Hepatocyte (in vitro differentiated cells): ENCODE data around the gene TEKT5. TPM values are rescaled to one million over a fixed set of nuclear protein-coding genes. Genes with fewer than 3 reads are reported as not detected.
A peak's percentile ranks its signal among the peaks of the same experiment; 100 is the strongest.
"Not testable (repeated sequence)": the region's sequence is repeated elsewhere in the genome, so short reads cannot be mapped to it uniquely, and the experiment has no call there.

Experiments used
- DNase-seq: peaks from one replicate; pipeline ENCODE4 v3.0.0-alpha.2; 2016; ENCODE audit warnings: low spot score
- H2AFZ ChIP-seq: fragments of 200-600 bp; sonication (generic); 2 replicates; pipeline ENCODE4 v1.6.0; 2016; ENCODE audit warnings: antibody characterized with exemption, mild to moderate bottlenecking
- H3K27ac ChIP-seq: fragments of 200-600 bp; sonication (generic); 2 replicates; pipeline ENCODE4 v1.5.1; 2016; ENCODE audit warnings: mild to moderate bottlenecking
- H3K27me3 ChIP-seq: fragments of 200-600 bp; sonication (generic); 2 replicates; pipeline ENCODE4 v1.6.1; 2016
- H3K36me3 ChIP-seq: fragments of 200-600 bp; sonication (generic); replicated peaks from 2 replicates; pipeline ENCODE4 v1.5.1; 2016; ENCODE audit warnings: low read depth; ENCODE audit not compliant: insufficient read depth
- H3K4me1 ChIP-seq: fragments of 200-600 bp; sonication (generic); 2 replicates; pipeline ENCODE4 v1.5.1; 2016; ENCODE audit warnings: mild to moderate bottlenecking, moderate library complexity; ENCODE audit not compliant: insufficient read depth
- H3K4me2 ChIP-seq: fragments of 200-600 bp; sonication (generic); 2 replicates; pipeline ENCODE4 v1.6.0; 2016
- H3K4me3 ChIP-seq: fragments of 200-600 bp; sonication (generic); 2 replicates; pipeline ENCODE4 v1.5.1; 2016; ENCODE audit warnings: mild to moderate bottlenecking
- H3K79me2 ChIP-seq: fragments of 200-600 bp; sonication (generic); 2 replicates; pipeline ENCODE4 v1.6.0; 2017; ENCODE audit warnings: mild to moderate bottlenecking
- H3K9me2 ChIP-seq: fragments of 200-600 bp; sonication (generic); replicated peaks from 2 replicates; pipeline ENCODE4 v1.6.0; 2017; ENCODE audit warnings: mild to moderate bottlenecking; ENCODE audit not compliant: insufficient read depth
- H3K9me3 ChIP-seq: fragments of 200-600 bp; sonication (generic); 2 replicates; pipeline ENCODE4 v1.5.1; 2016; ENCODE audit warnings: low read depth, mild to moderate bottlenecking
- H4K20me1 ChIP-seq: fragments of 200-600 bp; sonication (generic); 2 replicates; pipeline ENCODE4 v1.6.0; 2016; ENCODE audit warnings: mild to moderate bottlenecking; ENCODE audit not compliant: insufficient read depth, poor library complexity, severe bottlenecking
- EZH2 ChIP-seq: fragments of 200-600 bp; sonication (generic); IDR thresholded peaks from 2 replicates; pipeline ENCODE4 v1.6.1; 2016; ENCODE audit warnings: antibody characterized with exemption, mild to moderate bottlenecking, borderline replicate concordance
- EZH2phosphoT487 ChIP-seq: fragments of 200-600 bp; sonication (generic); IDR thresholded peaks from one replicate; pipeline ENCODE4 v1.6.1; 2018; ENCODE audit warnings: antibody characterized with exemption, mild to moderate bottlenecking, low read depth, moderate library complexity; ENCODE audit not compliant: unreplicated experiment, severe bottlenecking
- WGBS: methylation state at CpG from one replicate; pipeline ENCODE4 v1.1.6; 2016; ENCODE audit warnings: low lambda C conversion rate; ENCODE audit errors: missing lambda C conversion rate; 5-methylcytosine and 5-hydroxymethylcytosine counted together
- polyA plus RNA-seq: library from polyadenylated mRNA; unstranded; fragments of >200 nt; fragmentation: Nextera tagmentation; extraction: Ambion mirVana; gene quantifications from 2 replicates; pipeline ENCODE4 v1.2.1, GENCODE V29; 2016
- total RNA-seq: library from RNA; depleted of rRNA; stranded (reverse); fragments of >200 nt; gene quantifications from 2 replicates; pipeline ENCODE4 v1.2.3, GENCODE V29; 2014
- TF ChIP-seq, protein P1 (sequence below): fragments of 200-600 bp; sonication (generic); IDR thresholded peaks from 2 replicates; pipeline ENCODE4 v1.5.1; 2016; ENCODE audit warnings: antibody characterized with exemption, mild to moderate bottlenecking; ENCODE audit not compliant: poor library complexity

The TEKT5 gene
- total and polyA plus RNA-seq, 2 experiments from 2014 or later: not detected

DNA sequence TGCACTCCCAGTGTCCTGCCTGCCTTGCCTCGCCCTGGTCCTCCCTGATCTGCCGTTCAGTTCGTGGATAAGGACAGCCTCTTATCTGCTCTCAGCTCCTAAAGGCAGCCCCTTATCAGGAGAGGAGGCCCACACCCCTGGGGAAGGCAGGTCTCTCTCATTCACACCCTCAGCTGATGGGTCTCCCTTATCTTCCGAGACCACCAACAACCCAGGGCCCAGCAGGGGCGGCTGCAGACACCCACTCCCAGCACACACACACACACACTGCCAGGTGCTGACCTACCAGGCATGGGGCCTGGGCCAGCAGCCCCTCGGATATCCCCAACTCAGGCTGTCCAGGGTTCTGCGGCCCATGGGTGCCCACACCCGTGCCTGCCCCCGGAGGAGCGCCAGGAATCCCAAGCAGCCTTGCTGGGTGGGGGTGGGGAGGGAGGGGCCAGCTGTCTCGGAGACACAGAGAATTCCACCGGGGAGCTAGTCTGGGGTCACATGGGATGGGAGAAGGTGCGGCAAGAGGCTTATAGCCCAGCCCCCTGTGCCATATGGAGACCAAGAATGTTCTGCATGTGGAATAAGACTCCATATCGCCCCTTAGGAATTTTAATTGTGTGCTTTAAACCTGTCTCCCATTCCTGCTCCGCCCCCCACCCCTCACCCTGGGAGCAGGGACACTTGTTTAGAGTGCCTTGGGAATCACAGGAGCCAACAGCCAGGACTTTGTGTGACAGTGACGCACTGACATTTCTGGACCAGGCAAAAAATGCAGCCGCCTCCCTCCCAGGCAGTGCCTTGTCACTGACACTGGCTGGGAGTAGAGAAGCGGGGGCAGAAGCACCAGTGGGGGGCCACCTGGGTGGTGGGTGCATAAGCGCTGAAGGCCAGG, 72.5 kb downstream of the TEKT5 start:
- DNase-seq: peak; percentile 76
- no peak overlapping the region for H2AFZ ChIP-seq

GRCh38 chr16:10621216-10621949, 73.3 kb downstream of the TEKT5 start:
- H3K36me3 ChIP-seq, H3K9me2 ChIP-seq, H3K4me3 ChIP-seq, H3K9me3 ChIP-seq, H4K20me1 ChIP-seq, H2AFZ ChIP-seq, DNase-seq, H3K4me2 ChIP-seq, H3K79me2 ChIP-seq, H3K27me3 ChIP-seq: not testable (repeated sequence)
- WGBS: 55% methylated on average over 7 of the region's 7 CpGs
- peak overlapping the region; percentile 92 for H3K27ac ChIP-seq
- peaks cover 23% of the 10 kb centered on the region for H3K4me1 ChIP-seq

More for the DNA sequence above, 72.5 kb downstream of the TEKT5 start:
- H4K20me1 ChIP-seq: no peaks in the 10 kb centered on the region
- TF ChIP-seq, protein P1, sequence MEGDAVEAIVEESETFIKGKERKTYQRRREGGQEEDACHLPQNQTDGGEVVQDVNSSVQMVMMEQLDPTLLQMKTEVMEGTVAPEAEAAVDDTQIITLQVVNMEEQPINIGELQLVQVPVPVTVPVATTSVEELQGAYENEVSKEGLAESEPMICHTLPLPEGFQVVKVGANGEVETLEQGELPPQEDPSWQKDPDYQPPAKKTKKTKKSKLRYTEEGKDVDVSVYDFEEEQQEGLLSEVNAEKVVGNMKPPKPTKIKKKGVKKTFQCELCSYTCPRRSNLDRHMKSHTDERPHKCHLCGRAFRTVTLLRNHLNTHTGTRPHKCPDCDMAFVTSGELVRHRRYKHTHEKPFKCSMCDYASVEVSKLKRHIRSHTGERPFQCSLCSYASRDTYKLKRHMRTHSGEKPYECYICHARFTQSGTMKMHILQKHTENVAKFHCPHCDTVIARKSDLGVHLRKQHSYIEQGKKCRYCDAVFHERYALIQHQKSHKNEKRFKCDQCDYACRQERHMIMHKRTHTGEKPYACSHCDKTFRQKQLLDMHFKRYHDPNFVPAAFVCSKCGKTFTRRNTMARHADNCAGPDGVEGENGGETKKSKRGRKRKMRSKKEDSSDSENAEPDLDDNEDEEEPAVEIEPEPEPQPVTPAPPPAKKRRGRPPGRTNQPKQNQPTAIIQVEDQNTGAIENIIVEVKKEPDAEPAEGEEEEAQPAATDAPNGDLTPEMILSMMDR: no peak
- no peak for TF ChIP-seq EZH2phosphoT487
- no peak for TF ChIP-seq EZH2
- H3K27ac ChIP-seq: peak overlapping the region; percentile 92
- H3K9me2 ChIP-seq: no peaks in the 10 kb centered on the region
- no peaks in the 10 kb centered on the region for H3K27me3 ChIP-seq
- H3K4me1 ChIP-seq: peaks cover 18% of the 10 kb centered on the region
- 40% methylated on average over 16 of the region's 19 CpGs for WGBS
- H3K4me2 ChIP-seq: peak overlapping the region; percentile 66
- H3K79me2 ChIP-seq: no peaks in the 10 kb centered on the region
- no peaks in the 10 kb centered on the region for H3K36me3 ChIP-seq
- H3K4me3 ChIP-seq: no peak overlapping the region
- H3K9me3 ChIP-seq: no peaks in the 10 kb centered on the region

GRCh38 chr16:10620120-10620519, 74.6 kb downstream of the TEKT5 start:
- no peak overlapping the region for H3K4me3 ChIP-seq
- no peaks in the 10 kb centered on the region for H4K20me1 ChIP-seq
- no peaks in the 10 kb centered on the region for H3K36me3 ChIP-seq
- H3K4me2 ChIP-seq: no peak overlapping the region
- H3K27ac ChIP-seq: no peak overlapping the region
- H3K27me3 ChIP-seq: no peaks in the 10 kb centered on the region
- TF ChIP-seq, protein P1: no peak
- no peak for TF ChIP-seq EZH2
- no peak for TF ChIP-seq EZH2phosphoT487
- no peaks in the 10 kb centered on the region for H3K9me2 ChIP-seq
- no peak overlapping the region for H2AFZ ChIP-seq
- no peaks in the 10 kb centered on the region for H3K79me2 ChIP-seq
- no peak for DNase-seq
- WGBS: 94% methylated on average over 6 of the region's 6 CpGs
- peaks cover 23% of the 10 kb centered on the region for H3K4me1 ChIP-seq
- H3K9me3 ChIP-seq: no peaks in the 10 kb centered on the region

- H3K4me1 ChIP-seq: peaks cover 23% of the 10 kb centered on the region
- H3K27me3 ChIP-seq: no peaks in the 10 kb centered on the region
- no peaks in the 10 kb centered on the region for H3K36me3 ChIP-seq
- DNase-seq: no peak
- no peaks in the 10 kb centered on the region for H3K79me2 ChIP-seq
- peak overlapping the region; percentile 32 for H3K4me2 ChIP-seq
- H2AFZ ChIP-seq: no peak overlapping the region
- no peaks in the 10 kb centered on the region for H3K9me3 ChIP-seq
- TF ChIP-seq EZH2phosphoT487 (no peak), EZH2 (no peak)
- TF ChIP-seq, protein P1: no peak
- no peaks in the 10 kb centered on the region for H4K20me1 ChIP-seq
- no peak overlapping the region for H3K4me3 ChIP-seq
- H3K9me2 ChIP-seq: no peaks in the 10 kb centered on the region
- H3K27ac ChIP-seq: no peak overlapping the region
- 68% methylated on average over 20 of the region's 25 CpGs for WGBS
Measured at GRCh38 chr16:10619271-10619849, 75.4 kb downstream of the TEKT5 start.
